Sciatic nerve (tissue), 2 donors: Measurements from ENCODE around the gene TPST1. TPM values are rescaled to one million over a fixed set of nuclear protein-coding genes. Genes with fewer than 3 reads are reported as not detected.
"Not testable (repeated sequence)": the region's sequence is repeated elsewhere in the genome, so short reads cannot be mapped to it uniquely, and the experiment has no call there.

Experiments used
- ATAC-seq: fragments of 200-7000 bp; cut with Tn5 transposase; one replicate; pipeline ENCODE4 v1.9.1; 2020; ENCODE audit warnings: mild to moderate bottlenecking, moderate library complexity
- DNase-seq: peaks from one replicate; pipeline ENCODE4 v3.0.0-alpha.2; 2020; ENCODE audit warnings: low spot score
- intact Hi-C: fragments of 100-400 bp; cut with DNase I; formaldehyde crosslinking; loops from one replicate; pipeline ENCODE4 v1.14.2; 2022
- total RNA-seq: library from RNA; stranded (reverse); fragmentation: NEBNext Ultra II Directional; extraction: Animal tissue kit (Norgen Biotek cat#: 25700); gene quantifications from one replicate; pipeline ENCODE4 v1.2.1, GENCODE V29; 2021
- donor health status: DM: no; HTN: no; CAD: no.
- donor health status: DM: no; HTN: no; CAD: no.

Gene TPST1
- total RNA-seq, 1 donor from 2014 or later = 29.0 TPM

DNA sequence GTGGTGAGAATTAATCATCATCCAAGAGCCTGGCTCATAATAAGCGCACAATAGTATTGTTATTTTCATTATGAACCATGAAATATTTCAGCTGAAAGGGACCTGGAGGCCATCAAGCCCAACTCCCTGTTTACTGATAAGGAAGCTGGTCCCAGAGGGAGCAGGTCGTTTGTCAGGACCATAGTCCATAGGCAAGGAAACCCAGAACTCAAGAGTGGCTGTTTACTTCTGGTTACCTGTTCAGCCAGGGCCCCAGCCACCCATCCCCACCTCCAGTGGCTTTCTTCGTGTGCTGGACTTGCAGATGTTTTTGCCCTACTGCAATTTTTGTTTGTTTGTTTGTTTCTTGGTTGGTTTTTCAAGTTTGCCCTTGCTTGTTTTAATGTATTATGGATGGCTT, 152.0 kb downstream of the TPST1 start:
- ATAC-seq (no peak), DNase-seq (no peak)
- intact Hi-C loops = no loop called here

DNA sequence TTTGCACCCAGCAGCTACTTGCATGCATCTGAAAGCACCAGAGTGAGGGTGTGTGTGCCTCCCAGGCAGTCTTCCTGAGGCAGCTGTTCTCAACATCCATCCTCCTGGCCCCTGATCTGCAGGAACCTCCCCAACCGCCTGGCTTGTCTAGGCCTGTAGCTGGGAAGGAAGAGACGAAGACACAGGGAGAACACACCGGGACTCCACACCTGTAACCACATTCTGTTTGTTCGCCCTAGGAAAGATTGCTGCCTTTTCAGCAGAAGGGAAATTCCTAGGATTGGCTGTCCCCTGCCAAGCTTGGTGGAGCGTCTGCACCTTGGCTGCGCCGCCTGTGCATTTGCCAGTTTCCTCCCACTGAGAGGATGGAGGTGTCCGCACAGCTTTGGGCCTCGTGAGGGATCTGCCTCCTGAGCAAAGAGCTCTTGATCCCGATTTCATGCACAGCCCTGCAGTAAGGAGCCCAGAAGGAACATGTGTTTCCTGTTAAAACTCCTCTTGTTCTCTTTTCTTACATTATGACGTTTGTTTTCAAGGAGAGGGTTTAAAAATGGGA, 154.6 kb downstream of the TPST1 start:
- intact Hi-C loops = no loop called here
- no peak for DNase-seq
- peak; percentile 73 for ATAC-seq

DNA sequence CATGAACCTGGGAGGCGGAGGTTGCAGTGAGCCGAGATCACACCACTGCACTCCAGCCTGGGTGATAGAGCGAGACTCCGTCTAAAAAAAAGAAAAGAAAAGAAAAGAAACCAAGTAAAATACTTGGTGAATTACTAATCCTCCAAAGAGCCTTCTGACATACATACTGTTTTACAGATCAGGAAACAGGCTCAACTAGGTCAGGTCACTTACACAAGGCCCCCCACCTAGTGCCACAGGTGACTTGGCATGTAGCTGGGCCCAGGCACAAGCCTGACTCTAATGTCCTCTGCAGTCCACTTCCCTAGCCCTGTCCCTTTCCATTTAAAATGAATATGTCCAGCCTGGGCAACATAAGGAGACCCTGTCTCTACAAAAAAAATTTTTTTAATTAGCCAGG, 157.0 kb downstream of the TPST1 start:
- intact Hi-C loops = no loop called here
- no peak for ATAC-seq

DNA sequence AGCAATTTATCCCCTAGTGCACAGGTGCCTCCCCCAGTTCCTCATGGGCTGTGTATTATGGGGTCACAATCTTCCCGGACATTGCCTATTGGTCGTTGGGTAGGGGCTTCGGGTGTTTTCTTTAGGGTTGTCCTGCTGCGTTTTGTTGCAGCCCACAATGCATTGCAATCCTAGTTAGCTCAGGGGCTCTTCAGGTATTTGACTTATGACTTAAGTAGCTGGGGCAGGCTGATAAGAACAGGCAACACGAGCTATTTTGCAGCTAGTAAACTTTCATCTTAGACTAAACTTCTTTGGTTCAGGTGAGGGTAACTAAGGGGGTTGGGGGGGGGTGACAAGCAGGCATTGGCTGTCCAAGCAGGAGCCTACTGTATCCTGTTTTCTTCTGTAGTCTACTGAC, 158.5 kb downstream of the TPST1 start:
- ATAC-seq (no peak), DNase-seq (no peak)
- intact Hi-C loops = no loop called here

More for the DNA sequence above, 157.0 kb downstream of the TPST1 start:
- no peak for DNase-seq

DNA sequence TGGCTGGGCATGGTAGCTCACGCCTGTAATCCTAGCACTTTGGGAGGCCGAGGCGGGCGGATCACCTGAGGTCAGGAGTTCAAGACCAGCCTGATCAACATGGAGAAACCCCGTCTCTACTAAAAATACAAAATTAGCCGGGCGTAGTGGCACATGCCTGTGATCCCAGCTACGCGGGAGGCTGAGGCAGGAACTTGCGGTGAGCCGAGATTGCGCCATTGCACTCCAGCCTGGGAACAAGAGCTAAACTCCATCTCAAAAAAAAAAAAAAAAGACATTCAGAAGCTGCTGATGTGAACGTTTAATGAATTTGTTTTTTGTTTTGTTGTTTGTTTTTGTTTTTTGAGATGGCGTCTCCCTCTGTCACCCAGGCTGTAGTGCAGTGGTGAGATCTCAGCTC, 159.9 kb downstream of the TPST1 start:
- ATAC-seq, DNase-seq, intact Hi-C loops: not testable (repeated sequence)

DNA sequence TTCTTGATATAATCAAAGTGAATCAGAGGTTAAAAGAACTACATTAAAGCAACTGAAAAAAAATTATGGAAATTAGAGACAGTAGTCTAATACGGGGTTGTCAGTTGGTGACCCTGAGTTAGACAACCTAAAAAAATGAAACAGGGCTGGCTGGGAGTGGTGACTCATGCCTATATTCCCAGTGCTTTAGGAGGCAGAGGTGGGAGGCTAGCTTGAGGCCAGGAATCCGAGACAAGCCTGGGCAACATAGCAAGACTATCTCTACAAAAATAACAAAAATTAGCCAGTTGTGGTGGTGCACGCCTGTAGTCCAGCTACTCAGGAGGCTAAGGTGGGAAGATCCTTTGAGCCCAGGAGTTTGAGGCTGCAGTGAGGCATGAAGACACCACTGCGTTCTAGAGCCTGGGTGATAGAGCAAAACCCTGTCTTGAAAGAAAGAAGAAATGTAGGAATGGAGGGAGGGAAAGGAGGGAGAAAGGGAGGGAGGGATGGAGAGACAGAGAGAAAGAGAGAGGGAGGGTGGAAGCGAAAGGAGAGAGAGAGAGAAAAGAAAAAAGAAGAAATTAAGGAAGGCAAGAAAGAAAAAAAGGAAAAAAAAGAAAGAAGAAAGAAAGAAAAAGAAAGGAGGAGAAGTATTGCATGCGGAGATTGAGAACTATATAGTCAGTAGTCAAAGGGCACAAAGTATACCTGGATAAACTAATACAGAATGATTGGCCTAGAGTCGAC, 166.1 kb downstream of the TPST1 start:
- ATAC-seq (no peak), DNase-seq (no peak)
- intact Hi-C loops = no loop called here

DNA sequence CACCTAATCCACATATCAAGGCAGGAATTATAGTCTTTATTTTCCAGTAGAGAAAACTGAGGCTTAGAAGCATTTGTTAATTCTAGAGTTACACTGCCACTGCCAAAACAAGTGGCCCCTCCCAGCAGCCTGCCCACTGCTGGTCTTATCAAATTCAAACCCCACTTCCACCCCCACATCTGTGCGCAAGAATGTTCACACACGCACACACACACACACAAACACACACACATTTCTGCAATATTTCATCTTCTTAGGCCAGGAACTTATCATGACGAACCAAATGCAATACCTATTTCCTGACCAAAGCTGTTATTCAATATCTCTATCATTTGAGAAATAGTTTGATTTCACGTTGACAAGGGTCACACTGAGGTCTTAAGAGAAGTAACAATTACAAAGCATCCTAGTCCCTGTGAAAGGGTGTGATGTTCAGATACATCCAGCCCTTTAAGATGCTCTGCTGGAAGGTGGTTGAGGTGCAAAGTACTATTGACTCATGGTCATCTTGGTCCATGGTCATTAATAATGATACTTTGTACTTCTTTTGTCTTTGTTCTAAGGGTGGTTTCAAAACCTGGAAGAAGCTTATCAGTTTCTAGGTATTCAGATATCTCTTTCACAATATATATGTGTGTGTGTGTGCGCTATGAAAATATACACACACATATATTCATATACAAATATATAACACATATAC, 169.2 kb downstream of the TPST1 start:
- ATAC-seq, intact Hi-C loops, DNase-seq: not testable (repeated sequence)

DNA sequence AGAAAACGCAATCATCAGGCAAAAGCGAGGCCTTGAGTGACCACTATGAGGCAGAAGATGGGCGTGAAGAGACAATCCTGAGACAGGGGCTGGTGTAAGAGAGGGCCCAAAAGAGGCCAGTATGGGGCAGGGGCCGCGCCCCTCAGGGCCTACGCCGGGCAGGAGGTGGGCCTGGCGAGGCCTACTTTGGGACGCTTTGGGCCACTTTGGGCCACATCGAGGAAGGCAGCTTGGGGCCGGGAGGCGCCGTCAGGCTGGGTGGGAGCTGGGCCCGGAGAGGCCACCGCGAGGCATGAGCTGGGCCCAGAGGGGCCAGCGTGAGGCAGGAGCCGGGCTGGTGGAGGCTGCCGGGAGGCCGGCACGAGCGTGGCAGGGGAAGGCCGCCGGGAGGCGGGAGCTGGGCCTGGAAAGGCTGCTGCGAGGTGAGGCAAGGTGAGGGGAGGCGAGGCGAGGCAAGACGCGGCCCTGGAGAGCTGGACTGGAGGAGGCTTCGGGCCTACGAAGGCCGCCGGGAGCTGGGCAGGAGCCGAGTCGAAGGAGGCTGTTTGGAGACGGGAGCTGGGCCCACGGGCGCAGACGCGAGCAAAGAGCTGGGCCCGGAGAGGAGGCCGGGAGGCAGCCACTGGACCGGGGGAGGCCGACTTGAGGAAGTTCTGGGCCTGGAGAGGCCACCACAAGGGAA, 171.3 kb downstream of the TPST1 start:
- ATAC-seq (no peak), DNase-seq (no peak)
- intact Hi-C loops = no loop called here

DNA sequence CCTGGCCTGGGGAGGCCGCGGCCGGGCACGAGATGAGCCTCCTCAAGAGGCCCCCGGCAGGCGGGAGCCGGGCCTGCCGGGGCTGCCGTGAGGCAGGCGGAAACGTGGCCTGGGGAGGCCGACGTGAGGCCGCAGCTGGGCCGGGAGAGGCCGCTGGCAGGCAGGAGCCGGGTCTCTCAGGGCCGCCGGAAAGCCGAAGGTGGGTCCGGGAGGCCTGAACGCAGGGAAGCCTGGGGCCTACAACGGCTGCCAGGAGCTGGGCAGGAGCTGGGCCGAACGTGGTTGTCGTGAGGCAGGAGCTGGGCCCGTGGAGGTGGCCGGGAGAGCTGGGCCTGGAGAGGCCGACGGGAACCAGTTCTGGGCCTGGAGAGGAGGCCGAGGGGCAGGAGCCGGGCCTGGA, 171.9 kb downstream of the TPST1 start:
- intact Hi-C loops = no loop called here
- ATAC-seq (no peak), DNase-seq (no peak)

DNA sequence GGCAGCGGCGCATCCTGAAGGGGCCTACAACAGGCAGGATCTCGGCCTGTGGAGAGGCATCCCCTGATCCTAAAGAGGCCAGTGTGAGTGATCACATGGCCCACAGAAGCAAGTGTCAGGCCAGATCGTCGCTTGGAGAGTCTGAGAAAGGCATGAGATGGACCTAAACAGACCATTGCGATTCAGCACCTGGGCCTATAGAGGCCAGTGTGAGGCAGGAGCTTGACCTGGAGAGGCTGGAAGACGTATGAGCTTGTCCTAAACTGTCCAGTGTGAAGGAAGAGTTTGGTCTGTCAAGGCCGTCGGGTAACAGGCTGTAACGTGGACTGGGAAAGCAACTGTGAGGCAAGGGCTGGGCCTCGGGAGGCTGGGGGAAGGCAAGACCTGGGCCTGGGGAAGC, 172.6 kb downstream of the TPST1 start:
- intact Hi-C loops = no loop called here

DNA sequence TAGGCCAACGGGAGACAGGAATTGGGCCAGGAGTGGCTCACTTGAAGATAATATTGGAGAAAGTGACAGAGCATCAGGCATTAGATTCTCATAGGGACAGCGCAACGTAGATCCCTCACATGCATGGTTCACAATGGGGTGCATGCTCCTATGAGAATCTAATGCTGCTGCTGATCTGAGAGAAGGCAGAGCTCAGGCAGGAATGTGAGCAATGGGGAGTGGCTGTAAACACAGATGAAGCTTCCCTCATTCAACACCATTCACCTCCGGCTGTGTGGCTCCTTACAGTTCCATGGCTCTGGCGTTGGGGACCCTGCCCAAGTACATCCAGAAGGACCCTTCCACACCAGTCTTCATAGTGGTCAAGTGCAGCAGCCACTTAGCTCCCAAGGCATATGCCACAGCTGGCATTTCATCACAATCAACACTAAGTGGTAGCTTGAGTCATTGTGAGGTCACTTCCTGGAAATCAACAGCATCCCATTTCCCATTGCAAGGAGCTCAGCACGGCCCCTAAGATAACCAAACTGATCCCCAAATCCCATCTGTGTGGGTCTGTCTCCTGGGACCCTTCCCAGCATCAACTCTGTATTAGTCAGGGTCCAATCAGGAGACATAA, 174.5 kb downstream of the TPST1 start:
- no peak for ATAC-seq
- intact Hi-C loops = no loop called here

More for the DNA sequence above, 172.6 kb downstream of the TPST1 start:
- ATAC-seq (peak; percentile 10), DNase-seq (no peak)

DNA sequence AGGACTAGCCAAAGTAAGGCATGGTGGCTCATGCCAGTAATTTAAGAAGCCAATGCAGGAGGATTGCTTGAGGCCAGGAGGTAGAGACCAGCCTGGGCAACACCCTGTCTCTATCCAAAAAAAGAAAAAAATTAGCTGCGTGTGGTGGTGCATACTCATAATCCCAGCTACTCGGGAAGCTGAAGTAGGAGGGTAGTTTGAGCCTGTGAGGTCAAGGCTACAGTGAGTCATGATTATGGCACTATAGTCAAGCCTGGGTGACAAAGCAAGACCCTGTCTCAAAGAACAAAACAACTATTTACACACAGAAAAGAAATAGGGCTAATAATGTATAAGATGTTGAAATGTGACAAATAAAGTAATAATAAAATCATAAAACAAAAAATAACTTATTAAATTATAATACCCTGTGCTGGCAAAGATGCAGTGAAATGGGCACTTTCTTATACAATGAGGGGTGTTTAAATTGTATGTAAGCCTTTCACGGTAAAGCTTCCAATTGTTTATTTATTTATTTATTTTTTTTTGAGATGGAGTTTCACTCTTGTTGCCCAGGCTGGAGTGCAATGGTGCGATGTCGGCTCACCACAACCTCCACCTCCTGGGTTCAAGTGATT, 175.2 kb downstream of the TPST1 start:
- ATAC-seq (no peak), DNase-seq (no peak)

More for the DNA sequence above, 174.5 kb downstream of the TPST1 start:
- DNase-seq = no peak

DNA sequence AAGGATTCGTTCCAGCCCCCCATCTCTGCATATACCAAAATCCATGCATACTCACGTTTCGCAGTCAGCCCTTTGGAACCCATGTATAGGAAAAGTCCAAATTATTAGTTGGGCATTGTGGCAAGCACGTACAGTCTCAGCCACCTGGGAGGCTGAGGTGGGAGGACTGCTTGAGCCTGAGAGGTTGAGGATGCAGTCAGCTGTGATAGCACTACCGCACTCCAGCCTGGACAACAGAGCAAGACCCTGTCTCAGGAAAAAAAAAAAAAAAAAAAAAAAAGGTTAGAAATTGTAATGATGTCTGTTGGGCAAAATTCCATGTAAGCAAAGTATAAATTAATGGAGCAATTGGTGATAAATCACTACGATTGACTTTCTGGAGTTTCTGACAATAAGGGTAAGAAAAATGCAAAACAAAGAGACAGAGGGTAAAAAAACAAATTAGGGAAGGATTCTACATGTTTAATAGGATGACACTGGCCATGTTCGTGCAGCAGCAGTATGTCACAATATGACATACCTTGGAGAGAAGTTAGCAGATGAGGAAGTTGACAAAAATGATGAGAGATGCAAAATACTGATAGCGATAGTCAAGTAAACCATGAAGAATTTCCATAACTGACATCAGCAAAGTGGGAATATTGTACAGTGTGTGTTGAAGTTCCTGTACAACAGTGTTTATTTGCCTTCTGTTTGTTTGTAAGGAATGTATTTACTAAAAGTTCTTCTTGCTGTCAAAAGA, 177.2 kb downstream of the TPST1 start:
- intact Hi-C loops, ATAC-seq, DNase-seq: not testable (repeated sequence)

More for the DNA sequence above, 175.2 kb downstream of the TPST1 start:
- intact Hi-C loops = no loop called here

DNA sequence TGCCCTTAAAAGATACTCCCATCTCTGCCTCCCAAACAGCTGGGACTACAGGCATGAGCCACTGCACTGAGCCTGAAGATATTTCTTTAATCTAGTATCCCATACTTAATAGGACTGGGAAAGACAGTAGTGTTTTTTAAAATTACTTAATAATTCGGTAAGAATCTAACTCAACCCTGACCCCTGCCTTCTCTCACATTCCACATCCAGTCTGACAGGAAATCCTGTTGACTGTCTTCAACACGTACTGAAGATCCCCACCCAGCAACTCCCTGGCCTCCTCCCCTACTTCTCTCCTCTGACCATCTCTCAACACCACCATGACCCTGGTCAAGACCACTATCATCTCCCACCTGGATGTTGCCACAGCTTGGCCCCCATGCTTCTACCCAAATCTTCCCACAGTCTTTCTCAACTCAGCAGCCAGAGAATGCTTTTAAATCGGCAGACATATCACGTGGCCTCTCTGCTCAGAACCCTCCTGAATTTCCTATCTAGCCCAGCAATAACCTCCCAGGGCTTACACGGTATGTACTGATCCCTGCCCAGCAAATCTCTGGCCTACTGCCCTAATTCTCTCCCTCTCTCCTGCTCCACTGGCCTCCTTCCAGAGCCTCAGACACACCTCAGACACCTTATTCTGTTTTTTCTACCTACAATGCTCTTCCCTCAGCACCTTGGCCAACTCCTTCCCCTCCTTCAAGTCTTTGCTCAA, 180.2 kb downstream of the TPST1 start:
- ATAC-seq, DNase-seq, intact Hi-C loops: not testable (repeated sequence)

DNA sequence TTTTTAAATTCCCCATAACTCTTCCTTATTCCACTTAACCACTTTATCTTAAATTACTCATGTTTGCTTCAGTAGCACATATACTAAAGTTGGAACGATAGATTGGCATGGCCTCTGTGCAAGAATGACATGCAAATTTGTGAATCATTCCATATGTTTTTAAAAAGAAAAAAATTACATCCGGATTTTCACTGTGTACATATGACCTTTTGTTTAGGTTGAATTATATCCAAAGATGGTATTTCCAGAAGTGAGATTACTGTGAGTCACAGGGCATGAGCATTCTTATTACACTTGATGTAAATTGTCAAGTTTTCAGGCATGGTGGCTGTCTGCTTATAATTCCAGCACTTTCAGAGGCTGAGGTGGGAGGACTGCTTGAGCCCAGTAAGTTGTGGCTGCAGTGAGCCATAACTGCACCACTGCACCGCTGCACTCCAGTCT, 190.0 kb downstream of the TPST1 start:
- intact Hi-C loops, ATAC-seq, DNase-seq: not testable (repeated sequence)

DNA sequence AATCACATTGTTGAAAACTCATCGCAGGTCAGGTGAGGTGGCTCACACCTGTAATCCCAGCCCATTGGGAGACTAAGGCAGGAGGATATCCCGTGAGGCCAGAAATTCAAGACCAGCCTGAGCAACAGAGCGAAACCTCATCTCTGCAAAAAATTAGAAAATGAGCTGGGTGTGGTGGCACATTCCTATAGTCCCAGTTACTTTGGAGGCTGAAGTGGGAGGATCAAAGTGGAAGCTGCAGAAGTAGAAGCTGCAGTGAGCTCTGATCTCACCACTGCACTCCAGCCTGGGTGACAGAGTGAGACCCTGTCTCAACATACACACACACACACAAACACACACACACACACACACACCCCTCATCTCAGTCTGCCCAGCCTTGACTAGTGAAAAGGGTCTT, 190.9 kb downstream of the TPST1 start:
- ATAC-seq, DNase-seq, intact Hi-C loops: not testable (repeated sequence)

DNA sequence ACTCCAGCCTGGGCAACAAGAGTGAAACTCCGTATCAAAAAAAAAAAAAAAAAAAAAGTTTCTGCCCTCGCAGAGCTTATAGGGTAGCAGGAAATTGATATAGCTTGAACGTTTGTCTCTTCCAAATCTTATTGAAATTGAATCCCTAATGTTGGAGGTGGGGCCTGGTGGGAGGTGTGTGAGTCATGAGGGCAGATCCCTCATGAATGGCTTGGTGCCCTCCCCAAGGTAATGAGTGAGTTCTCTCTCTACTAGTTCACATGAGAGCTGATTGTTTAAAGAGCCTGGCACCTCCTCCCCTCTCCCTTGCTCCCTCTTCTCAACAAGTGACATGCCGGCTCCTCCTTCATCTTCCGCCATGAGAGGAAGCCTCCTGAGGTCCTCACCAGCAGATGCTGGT, 193.7 kb downstream of the TPST1 start:
- DNase-seq, intact Hi-C loops, ATAC-seq: not testable (repeated sequence)
